HG02943 (cell line): ENCODE measurements around the gene IL17C.

ENCODE experiments used
- ATAC-seq: cut with Tn5 transposase; IDR thresholded peaks from one replicate; pipeline ENCODE4 v1.9.1; 2021; ENCODE audit warnings: mild to moderate bottlenecking, low read depth, moderate library complexity; ENCODE audit not compliant: unreplicated experiment

Gene IL17C

DNA sequence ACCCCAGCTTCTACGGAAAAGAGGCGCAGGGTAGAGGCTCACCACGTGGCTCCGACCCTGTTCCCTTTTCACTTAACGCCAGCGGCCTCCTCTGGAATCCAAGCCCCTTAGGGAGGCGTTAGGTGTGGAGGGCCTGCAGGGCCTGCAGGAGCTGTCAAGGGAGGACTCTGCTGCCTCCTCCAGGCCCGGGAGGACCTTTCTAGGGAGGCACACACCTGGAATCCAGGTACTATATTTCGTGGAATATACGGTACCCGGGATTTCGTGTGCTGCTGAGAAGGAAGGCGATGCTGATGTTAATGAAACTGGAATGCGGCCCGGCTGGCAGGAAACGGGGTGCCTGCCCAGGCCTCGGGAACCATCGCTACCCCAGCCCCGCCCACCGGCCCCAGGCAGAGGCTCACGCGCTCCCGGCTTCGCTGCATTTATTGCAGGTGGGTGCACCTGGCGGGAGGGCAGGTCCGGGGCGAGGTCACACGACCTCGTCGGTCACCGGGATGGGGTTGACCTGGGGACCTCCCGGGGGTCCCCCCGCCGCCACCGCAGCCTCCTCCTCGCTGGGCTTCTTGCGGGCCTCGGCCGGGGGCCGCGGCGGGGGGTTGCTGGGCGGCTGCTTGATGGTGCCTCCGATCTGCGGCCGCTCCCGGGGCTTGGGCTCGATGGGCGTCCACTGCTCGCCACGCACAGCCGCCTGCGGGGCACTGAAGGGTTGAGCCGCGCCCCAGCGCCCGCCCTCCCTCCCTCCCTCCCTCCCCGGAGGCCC, 4.7 kb downstream of the IL17C start:
- ATAC-seq, result no peak

DNA sequence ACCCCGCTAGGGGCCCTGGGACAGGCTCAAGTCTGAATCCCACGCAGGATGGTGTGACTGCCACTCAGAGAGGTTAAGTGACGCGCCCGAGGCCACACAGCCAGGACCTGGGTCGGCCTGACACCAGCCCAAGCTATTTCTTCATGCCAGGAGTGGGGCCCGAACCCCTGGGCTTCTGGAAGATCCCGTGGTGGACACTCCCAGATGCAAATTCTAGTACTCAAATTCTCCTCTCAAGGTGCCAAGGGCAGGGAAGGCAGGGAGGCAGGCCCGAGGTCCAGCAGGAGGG, 5.2 kb downstream of the IL17C start:
- ATAC-seq, result no peak

GRCh38 chr16:88645455-88645854, 7.1 kb downstream of the IL17C start:
- no peak for ATAC-seq

DNA sequence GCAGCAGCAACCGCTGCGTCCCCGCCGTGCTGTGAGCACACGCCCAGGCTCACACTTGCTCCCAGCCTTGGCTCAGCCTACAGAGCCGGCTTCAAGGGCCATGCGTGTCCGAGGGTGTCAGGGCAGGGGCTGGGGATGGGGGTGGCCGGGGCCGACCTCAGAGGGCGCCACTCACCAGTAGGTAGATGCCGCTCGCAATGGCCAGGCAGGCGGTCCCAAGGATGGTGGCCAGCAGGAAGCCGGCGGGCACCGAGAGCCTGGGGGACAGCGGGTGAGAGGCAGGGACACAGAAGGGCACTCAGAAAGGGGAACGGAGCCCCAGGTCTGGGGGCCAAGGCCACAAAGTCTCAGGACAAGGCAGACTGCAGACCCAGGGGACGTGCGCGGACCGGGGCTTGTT, 7.6 kb downstream of the IL17C start:
- no peak for ATAC-seq

DNA sequence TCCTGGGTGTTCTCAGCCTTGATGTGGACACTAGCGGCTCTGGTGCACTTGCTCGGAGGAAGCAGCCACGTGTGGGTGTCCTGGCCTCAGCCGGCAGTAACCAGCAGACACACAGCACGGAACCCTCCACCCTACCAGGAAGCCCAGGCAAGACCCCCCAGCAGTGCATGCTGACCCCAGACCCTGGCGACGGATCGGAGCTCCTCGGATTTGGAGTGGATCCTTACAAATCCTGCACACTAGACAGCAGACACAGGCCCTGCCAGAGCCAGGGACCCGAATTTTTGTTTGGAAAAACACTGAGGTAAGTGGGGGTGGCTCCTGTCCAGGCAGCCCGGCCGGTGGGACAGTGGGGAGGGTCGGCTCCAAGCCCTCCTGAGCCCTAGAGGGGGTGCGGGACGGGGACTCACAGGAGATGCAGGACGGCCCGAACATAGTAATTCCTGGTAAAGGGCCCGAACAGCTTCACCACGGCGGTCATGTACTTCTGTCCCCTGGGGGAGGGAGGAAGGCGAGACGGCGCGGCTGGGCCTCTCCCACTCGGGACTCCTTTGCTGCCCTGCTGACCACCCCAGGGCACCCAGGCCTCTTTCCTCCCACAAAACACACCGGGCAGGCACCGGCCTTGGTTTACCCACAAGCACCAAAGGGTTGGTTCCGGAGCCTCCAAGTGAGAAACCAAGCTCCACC, 8.1 kb downstream of the IL17C start:
- no peak for ATAC-seq

DNA sequence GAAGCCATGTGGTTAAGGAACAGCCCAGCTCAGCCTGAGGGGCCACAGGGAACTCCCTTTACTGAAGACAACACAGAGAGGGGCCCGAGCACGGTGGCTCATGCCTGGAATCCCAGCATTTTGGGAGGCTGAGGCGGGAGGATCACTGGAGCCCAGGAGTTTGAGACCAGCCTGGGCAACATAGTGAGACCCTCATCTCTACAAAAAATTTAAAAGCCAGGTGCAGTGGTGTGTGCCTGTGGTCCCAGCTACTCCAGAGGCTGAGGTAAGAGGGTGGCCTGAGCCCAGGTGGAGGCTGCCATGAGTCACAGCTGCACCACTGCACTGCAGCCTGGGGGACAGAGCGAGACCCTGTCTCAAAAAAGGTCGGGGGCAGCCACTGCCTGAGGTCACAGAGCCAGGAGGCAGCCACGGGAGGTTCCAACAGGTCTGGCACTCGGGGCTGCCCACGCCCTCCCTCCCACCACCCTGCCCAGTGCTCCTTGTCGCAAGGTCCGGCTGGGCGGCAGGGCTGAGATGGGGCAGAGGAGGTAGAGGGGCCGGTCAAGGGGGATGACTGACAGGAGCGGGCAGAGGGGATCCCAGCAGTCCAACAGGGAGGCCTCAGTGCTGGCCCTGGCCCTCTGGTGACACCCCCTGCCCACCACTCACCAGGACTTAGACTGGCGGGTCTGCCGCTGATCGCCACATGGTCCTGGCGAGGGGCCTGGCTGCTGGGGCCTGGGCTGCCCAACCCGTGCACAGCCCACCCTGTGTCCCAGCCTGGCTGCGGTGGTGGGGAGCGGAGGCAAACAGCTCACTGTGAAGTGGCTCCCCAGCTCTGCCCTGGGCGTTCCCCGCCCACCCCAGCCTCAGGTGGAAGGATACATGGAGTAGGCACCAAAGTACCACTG, 9.1 kb downstream of the IL17C start:
- ATAC-seq, result no peak

- no peak for ATAC-seq
These were observed 11.0 kb downstream of the IL17C start for GRCh38 chr16:88649195-88649923.

GRCh38 chr16:88649924-88650748, 11.8 kb downstream of the IL17C start:
- ATAC-seq, result peak; percentile 15

- peak; percentile 66 for ATAC-seq
These were observed 12.4 kb downstream of the IL17C start, which contains the start of gene CYBA for GRCh38 chr16:88650749-88651275. CYBA (minus strand) TSS chr16:88651053; CDS start chr16:88651013, 40 bp downstream.

DNA sequence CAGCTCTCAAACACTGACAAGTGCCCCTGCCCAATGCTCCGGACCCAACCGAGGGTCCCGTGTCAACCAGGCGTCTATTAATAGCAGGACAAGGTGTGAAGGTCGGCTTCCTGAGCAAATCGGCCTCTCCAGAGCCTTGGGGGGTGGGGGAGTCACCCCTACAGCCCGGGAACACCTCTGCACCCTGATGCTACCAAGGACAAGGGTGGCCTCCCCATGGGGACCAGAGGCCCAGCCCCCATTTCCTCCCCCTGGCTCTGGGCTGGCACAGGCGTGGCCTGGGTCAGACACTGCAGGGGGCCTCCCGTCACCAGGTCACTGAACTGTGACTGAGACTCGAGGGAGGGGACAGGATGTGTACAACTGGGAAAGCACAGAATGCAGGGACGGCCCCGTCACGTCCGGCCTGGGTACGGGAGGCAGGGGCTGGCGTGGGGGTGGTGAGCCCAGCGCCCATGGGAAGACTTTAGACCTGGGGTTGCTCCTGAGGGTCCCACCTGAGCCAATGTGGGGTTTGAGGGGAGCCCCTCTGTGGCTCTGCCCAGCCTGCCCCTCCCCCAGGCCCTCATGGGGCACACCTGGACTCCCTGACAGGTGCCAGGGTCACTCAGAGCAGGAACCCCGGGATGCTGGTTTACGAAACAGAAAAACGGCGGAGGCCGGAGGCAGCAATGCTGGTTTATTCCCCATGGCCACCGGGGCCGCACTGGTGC, 13.1 kb downstream of the IL17C start:
- peak; percentile 74 for ATAC-seq

DNA sequence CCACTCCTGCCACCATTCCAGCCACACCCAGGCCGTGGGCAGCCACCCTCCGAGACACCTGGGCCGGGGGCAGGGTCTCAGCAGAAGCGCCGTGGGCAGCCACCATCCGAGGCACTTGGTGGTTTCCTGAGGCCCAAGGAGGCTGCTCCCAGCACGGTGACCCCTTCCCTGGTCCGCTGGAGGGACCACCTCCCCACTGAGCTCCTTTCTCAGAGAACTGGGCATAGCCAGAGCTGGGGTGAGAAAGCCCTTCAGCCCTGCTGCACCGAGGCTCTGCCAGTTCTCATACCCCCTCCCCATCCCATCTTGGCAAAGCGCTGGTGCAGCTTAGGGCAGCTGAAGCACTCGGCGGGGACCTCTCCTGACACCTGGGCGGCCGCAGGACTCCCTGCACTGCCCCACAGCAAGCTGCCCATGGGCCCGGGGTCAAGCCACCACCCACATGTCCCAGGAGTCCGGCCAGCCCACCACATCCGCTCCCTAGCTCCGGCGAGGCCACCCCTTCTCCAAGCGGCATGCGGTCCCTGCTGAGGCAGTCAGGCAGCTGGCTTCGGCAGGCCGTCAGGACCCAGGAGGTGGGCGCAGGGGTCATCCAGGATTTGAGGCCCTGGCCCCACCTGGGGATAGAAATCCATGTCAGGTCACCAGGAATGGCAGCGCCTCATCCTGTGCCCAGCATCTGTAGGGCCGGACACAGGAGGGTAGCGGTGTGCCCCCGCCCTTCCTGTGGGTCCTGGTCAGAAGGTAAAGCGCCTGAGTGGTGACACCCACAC, 13.8 kb downstream of the IL17C start:
- ATAC-seq, result no peak

DNA sequence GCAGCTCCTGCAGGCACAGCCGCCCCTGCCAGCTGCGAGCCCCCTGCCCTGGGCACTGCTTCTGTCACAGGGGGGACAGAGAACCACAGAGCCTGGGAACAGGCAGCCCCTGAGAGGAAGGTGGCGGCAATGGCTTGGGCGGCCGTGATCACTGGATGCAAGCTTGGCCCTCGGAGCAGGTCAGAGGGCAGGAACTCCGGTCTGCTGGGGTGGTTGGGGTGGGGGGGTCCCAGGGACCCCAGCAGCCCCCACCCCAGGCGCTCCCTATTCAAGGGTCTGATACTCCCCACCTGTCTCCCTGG, 14.3 kb downstream of the IL17C start:
- ATAC-seq, result no peak

GRCh38 chr16:88653101-88653500, 14.7 kb downstream of the IL17C start:
- no peak for ATAC-seq

DNA sequence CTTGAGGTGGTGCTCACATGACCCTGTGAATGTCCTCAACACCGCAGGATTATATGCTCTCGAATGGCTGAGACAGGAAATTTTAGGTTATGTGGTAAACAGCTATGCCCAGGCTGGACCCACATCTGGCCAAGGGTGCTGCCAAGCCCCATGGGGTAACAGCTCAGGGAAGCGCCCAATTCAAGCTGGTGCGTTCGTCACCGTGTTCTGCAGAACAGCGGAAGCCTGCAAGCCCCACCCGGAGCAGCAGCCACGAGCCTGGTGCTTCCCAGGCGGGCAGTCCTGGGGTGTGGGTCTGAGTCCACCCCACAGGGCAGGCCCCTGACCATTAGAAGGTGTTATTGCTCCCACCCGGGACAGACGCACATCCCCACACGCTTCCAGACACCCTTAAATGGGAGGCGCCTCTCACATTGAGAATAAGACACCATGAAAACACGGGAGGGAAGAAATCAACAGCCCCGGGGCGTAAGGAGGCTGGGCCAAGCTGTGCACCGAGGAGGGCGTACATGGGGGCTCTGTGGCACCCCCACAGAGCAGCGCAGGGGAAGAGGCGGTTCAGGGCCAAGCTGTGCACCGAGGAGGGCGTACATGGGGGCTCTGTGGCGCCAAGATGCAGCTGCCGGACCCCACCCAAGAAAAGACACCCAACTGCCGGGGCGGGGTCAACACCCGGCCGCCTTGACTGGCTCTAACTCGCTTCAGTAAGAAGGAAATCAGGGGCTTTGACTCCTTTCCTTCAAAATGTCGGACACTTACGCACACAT, 15.4 kb downstream of the IL17C start:
- ATAC-seq, result no peak

DNA sequence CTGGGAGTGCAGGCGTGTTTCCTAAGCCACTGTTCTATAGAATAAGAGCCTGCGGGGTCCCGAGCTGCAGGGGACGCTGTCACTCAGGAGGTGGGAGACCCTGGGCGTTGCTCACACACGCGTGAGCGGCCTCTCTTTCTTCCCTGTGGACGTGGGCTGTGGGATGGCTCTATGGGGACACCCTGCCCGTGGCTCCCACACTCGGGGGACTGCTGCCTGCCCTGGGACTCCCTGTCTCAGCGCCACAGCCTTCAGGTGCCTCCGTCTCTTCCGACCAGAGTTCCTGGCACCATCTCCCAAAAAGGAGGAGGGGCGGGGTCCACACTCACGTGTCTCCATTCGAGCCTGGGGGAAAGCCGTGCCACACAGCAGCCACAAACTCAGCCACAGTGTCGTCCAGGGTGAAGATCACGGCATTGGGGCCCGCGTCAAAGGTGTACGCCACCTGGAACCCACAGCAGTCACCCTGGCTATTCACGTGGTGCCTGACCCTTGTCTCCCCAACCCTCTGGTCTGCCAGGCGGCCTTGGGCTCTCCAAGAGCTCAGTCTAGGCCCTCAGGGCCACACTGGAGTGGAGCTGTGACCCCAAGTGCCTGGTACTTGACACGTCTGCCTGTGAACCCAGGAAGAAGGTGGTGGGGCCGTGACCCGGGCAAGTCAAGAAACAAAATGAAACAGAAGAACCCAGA, 16.1 kb downstream of the IL17C start:
- ATAC-seq, result no peak

DNA sequence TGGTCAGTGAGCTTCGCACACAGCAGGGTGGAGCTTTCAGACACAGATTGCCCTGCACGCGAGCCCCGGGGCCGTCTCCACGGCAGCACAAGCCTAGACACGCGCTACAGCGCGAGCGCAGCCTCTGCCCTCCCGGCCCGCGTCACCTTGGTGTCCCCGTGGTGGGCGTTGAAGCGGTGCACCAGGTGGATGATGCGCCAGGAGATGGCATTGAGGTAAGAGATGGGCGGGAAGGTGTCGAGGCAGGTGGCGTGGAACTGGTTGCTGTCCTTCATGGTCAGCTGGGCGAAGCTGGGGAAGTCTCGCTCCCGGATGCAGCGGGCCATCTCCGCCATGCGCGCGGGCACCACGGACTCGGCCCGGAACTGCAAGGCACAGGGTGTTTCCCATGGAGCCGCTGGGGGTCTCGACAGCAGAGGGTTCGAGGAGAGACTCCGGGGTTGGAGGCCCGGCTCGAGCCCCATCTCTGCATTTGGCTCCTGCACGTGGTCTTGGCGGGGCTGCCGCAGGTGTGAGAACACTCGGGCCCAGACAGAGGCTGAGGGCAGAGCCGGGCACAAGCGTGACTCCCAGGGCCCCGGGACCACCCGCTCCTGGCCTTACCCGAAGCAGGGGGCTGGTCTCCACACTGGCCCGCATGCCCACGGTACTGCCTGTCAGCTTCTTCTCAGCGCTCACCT, 16.8 kb downstream of the IL17C start:
- no peak for ATAC-seq
